ENCODE measurements around the gene PCDHGA7.
"Not testable (repeated sequence)": the region's sequence is repeated elsewhere in the genome, so short reads cannot be mapped to it uniquely, and the experiment has no call there.

The PCDHGA7 gene

GRCh38 chr5:141399555-141400258 lies 17.2 kb downstream of the PCDHGA7 start:
- DNase-seq: no peak
- H3K9me3 ChIP-seq: no peaks in the 10 kb centered on the region
- no peak overlapping the region for H3K4me3 ChIP-seq (ENCODE audit: low read depth, low read length)
- no peaks in the 10 kb centered on the region for H3K4me1 ChIP-seq
- no peaks in the 10 kb centered on the region for H3K27me3 ChIP-seq
- H3K36me3 ChIP-seq: no peaks in the 10 kb centered on the region; the same call in none of the 2 replicates
- TF ChIP-seq CTCF (IDR thresholded peaks at IDR 0.05; ENCODE audit: low read depth, low read length): no peak

DNA sequence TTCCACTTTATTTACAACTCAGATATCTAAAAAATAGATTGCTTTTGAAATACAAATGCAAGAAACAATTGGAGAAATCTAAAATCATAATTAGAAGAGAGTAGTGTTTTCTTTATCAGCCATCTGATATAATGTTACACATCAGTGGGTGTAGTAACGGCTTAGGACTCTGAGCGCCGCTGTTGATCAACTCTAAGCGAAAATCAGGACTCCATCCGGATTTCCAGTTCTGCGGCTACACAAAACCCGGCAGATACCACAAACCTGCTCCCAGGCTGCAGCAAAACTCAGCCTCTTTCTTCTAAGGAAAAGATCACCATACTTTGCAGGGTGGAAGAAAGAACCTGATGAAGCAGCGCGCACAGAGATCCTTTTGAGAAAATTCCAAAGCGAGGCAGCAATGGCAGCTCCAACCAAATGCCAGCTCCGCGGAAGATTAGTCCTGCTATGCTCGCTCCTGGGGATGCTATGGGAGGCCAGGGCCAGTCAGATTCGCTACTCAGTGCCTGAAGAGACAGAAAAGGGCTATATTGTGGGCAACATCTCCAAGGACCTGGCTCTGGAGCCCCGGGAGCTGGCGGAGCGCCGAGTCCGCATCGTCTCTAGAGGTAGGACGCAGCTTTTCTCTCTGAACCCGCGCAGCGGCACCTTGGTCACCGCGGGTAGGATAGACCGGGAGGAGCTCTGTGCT lies 20.2 kb downstream of the PCDHGA7 start, which contains the start of gene PCDHGA9:
Gene PCDHGA9, plus strand, starts transcription at position 226 of the 691 bp plus-strand sequence. Its CDS starts 175 bp downstream, at position 401.
- no peak within 1 kb of the TSS for H3K4me3 ChIP-seq (ENCODE audit: low read depth, low read length)
- no peak for DNase-seq
- H3K27me3 ChIP-seq: no peaks in the 10 kb centered on the region

GRCh38 chr5:141403387-141403786 lies 20.8 kb downstream of the PCDHGA7 start:
- Histone ChIP-seq H3K9me3 (no peaks in the 10 kb centered on the region; the same call in none of the 2 replicates), H3K36me3 (no peaks in the 10 kb centered on the region; the same call in none of the 2 replicates), H3K27me3 (no peaks in the 10 kb centered on the region), H3K4me1 (no peaks in the 10 kb centered on the region), H3K4me3 (ENCODE audit: low read depth, low read length) (no peak overlapping the region)
- no peak for TF ChIP-seq CTCF (IDR thresholded peaks at IDR 0.05; ENCODE audit: low read depth, low read length)
- no peak for DNase-seq

More for the DNA sequence above, 20.2 kb downstream of the PCDHGA7 start, which contains the start of gene PCDHGA9:
- no peaks in the 10 kb centered on the region for H3K4me1 ChIP-seq
- no peaks in the 10 kb centered on the region; the same call in none of the 2 replicates for H3K36me3 ChIP-seq
- no peaks in the 10 kb centered on the region; the same call in none of the 2 replicates for H3K9me3 ChIP-seq
- peak; percentile 55 for TF ChIP-seq CTCF (IDR thresholded peaks at IDR 0.05; ENCODE audit: low read depth, low read length)

- H3K36me3 ChIP-seq; H3K4me3 ChIP-seq (ENCODE audit: low read depth, low read length); H3K9me3 ChIP-seq; H3K27me3 ChIP-seq; H3K4me1 ChIP-seq; DNase-seq: not testable (repeated sequence)
- peak; percentile 19; the same call in 1 of the 2 replicates for TF ChIP-seq CTCF (IDR thresholded peaks at IDR 0.05; ENCODE audit: low read depth, low read length)
Measured at GRCh38 chr5:141407790-141408505, 25.4 kb downstream of the PCDHGA7 start, which contains the start of gene PCDHGB6. TSS of gene PCDHGB6 (plus strand) at chr5:141408021. CDS start at chr5:141408203, 182 bp downstream.

DNA sequence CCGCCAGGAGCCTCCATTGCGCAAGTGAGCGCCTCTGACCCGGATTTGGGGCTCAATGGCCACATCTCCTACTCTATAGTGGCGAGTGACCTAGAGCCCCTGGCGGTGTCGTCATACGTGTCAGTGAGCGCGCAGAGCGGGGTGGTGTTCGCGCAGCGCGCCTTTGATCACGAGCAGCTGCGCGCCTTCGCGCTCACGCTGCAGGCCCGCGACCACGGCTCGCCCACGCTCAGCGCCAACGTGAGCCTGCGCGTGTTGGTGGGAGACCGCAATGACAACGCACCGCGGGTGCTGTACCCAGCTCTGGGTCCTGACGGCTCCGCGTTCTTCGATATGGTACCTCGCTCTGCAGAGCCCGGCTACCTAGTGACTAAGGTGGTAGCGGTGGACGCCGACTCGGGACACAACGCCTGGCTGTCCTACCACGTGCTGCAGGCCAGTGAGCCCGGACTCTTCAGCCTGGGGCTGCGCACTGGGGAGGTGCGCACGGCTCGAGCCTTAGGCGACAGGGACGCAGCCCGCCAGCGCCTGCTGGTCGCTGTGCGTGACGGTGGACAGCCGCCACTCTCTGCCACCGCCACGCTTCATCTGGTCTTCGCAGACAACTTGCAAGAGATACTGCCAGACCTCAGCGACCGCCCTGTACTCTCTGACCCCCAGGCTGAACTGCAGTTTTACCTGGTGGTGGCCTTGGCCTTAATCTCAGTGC lies 27.2 kb downstream of the PCDHGA7 start:
- no peak for DNase-seq
- no peak for TF ChIP-seq CTCF (IDR thresholded peaks at IDR 0.05; ENCODE audit: low read depth, low read length)
- Histone ChIP-seq H3K4me3 (ENCODE audit: low read depth, low read length) (no peak overlapping the region), H3K9me3 (no peaks in the 10 kb centered on the region; the same call in none of the 2 replicates), H3K27me3 (no peaks in the 10 kb centered on the region), H3K36me3 (no peaks in the 10 kb centered on the region), H3K4me1 (no peaks in the 10 kb centered on the region)
